Thyroid gland (tissue), 4 donors: Measurements from ENCODE around the gene ADAMTSL1.

Experiments used
- POLR2A ChIP-seq, 2 donors: fragments of 450-650 bp; IDR thresholded peaks; one replicate each; pipeline ENCODE4 v1.6.1; 2017; ENCODE audit warnings: antibody characterized with exemption in 2 of 2, mild to moderate bottlenecking in 2 of 2, moderate library complexity in 1 of 2
- TF ChIP-seq, protein P1 (sequence below), 6 experiments: fragments of 200-600 bp in 3 of 6; fragments of 450-650 bp in 3 of 6; sonication (generic) in 3 of 6; IDR thresholded peaks; one replicate each; pipeline ENCODE4 v1.5.1; 2016 to 2019; ENCODE audit warnings: antibody characterized with exemption in 6 of 6, mild to moderate bottlenecking in 2 of 6, inconsistent platforms in 1 of 6, moderate library complexity in 1 of 6

DNA sequence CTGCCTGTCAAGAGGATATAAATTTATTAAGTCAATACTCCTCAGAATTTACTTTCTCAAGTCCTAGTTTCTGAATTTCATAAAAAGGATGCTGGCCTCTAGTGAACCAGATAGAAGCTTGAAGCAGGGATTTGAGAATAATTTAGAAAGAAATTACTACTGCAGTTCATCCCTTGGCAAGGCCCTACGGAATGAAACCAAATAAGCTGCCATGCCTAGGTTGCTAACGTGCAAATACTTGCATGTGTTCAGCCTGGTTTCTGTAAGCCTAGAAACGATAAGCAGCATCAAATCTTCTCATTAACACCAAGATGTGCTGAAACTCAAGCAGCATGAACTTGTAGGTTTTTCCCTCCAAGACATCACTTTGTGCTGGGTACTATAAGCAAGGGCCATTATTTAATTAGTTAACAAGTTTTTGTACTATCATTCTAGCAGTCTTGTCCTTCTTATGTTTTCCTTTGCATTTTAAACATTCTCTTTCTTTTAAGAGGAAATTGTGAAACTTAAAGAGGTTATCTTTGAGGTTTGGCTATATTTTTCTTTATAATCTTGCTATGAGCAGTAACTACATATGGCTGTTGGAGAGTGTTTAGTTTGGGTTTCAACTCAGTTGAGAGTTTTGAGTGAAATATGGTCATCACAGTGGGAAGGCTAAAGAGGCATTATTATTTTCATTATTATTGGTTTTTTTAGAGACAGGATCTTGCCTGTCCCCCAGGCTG is 71.8 kb downstream of the ADAMTSL1 start:
- TF ChIP-seq, protein P1, sequence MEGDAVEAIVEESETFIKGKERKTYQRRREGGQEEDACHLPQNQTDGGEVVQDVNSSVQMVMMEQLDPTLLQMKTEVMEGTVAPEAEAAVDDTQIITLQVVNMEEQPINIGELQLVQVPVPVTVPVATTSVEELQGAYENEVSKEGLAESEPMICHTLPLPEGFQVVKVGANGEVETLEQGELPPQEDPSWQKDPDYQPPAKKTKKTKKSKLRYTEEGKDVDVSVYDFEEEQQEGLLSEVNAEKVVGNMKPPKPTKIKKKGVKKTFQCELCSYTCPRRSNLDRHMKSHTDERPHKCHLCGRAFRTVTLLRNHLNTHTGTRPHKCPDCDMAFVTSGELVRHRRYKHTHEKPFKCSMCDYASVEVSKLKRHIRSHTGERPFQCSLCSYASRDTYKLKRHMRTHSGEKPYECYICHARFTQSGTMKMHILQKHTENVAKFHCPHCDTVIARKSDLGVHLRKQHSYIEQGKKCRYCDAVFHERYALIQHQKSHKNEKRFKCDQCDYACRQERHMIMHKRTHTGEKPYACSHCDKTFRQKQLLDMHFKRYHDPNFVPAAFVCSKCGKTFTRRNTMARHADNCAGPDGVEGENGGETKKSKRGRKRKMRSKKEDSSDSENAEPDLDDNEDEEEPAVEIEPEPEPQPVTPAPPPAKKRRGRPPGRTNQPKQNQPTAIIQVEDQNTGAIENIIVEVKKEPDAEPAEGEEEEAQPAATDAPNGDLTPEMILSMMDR (IDR thresholded peaks at IDR 0.05), result no peak
- TF ChIP-seq POLR2A (IDR thresholded peaks at IDR 0.05), result no peak
